ENCODE results near the gene CRACR2B. TPM values are rescaled to one million over a fixed set of nuclear protein-coding genes. Genes with fewer than 3 reads are reported as not detected.

CRACR2B gene
- total and polyA plus RNA-seq, 2 of the 13 experiments (the other 11 are each of a cell fraction or from before 2014, with no cell fraction given), result 14.9 to 21.0 TPM

DNA sequence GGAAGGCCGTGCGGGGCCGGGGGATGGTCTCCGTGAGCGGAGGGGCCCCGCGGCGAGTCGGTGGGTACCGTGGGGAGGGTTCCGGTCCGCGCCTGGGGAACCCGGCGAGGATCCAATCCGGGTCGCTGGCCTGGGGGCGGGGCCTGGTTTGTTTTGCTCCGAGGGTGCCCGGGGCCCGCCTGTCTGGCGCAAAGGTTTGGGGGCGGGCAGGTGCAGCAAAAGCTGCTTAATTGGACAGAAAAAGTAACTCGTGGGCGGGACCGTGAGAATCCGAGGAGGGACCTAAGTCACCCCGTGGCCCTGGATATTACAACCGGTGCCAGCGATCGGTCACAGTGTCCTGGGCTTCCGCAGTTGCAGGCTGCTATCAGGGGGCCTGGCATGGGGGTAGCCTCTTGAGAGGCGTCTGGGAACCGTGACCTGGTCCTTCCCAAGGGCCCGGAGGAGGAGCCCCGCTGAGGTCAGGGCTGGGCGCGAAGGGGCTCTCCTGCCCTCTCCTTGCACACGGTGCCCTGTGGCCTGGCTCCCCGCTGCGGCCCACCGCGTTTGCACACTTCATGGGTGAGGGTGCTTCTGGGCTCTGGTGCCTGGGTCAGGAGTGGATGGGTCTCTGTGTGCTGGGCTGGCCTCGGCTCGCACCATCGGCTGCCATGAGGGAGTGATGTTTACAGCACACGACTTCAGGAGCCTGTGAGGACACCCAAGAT lies 7.6 kb upstream of the CRACR2B start (continued):
- TF ChIP-seq, protein P1, sequence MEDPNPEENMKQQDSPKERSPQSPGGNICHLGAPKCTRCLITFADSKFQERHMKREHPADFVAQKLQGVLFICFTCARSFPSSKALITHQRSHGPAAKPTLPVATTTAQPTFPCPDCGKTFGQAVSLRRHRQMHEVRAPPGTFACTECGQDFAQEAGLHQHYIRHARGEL (CRISPR knock-in tag; IDR thresholded peaks at IDR 0.05), result no peak
- TF ChIP-seq ZNF615 (CRISPR knock-in tag; IDR thresholded peaks at IDR 0.05; ENCODE audit: borderline replicate concordance), result no peak
- TF ChIP-seq TMF1 (CRISPR knock-in tag; IDR thresholded peaks at IDR 0.05; ENCODE audit: low read depth), result no peak
- no peak for TF ChIP-seq PRMT3 (CRISPR knock-in tag; IDR thresholded peaks at IDR 0.05; ENCODE audit: borderline replicate concordance, low read depth)
- peak; percentile 16 for TF ChIP-seq HNRNPLL (IDR thresholded peaks at IDR 0.05; ENCODE audit: low read depth, low read length, poor library complexity, severe bottlenecking)
- TF ChIP-seq NR3C1 (CRISPR knock-in tag; IDR thresholded peaks at IDR 0.05), result no peak
- TF ChIP-seq ZNF138 (CRISPR knock-in tag; IDR thresholded peaks at IDR 0.05; ENCODE audit: low read depth), result no peak
- TF ChIP-seq, protein P2, sequence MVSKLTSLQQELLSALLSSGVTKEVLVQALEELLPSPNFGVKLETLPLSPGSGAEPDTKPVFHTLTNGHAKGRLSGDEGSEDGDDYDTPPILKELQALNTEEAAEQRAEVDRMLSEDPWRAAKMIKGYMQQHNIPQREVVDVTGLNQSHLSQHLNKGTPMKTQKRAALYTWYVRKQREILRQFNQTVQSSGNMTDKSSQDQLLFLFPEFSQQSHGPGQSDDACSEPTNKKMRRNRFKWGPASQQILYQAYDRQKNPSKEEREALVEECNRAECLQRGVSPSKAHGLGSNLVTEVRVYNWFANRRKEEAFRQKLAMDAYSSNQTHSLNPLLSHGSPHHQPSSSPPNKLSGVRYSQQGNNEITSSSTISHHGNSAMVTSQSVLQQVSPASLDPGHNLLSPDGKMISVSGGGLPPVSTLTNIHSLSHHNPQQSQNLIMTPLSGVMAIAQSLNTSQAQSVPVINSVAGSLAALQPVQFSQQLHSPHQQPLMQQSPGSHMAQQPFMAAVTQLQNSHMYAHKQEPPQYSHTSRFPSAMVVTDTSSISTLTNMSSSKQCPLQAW (CRISPR knock-in tag; IDR thresholded peaks at IDR 0.05), result no peak
- no peak for TF ChIP-seq EED (CRISPR knock-in tag; IDR thresholded peaks at IDR 0.05)
- no peak for TF ChIP-seq PLRG1 (conservative IDR thresholded peaks at IDR 0.05)
- no peak for TF ChIP-seq ARID2 (CRISPR knock-in tag; IDR thresholded peaks at IDR 0.05; ENCODE audit: borderline replicate concordance)
- TF ChIP-seq, protein P3, sequence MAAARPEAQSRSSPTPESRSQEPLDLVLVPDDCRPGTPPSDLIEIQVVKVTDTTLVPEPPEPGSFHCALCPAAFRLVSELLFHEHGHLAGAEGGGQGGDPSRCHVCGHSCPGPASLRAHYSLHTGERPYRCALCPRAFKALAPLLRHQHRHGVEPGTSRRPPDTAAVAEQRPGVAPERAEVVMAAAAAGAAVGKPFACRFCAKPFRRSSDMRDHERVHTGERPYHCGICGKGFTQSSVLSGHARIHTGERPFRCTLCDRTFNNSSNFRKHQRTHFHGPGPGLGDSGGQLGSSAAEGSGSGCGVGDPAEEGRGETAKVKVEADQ (CRISPR knock-in tag; IDR thresholded peaks at IDR 0.05; ENCODE audit: borderline replicate concordance), result no peak
- TF ChIP-seq, protein P4, sequence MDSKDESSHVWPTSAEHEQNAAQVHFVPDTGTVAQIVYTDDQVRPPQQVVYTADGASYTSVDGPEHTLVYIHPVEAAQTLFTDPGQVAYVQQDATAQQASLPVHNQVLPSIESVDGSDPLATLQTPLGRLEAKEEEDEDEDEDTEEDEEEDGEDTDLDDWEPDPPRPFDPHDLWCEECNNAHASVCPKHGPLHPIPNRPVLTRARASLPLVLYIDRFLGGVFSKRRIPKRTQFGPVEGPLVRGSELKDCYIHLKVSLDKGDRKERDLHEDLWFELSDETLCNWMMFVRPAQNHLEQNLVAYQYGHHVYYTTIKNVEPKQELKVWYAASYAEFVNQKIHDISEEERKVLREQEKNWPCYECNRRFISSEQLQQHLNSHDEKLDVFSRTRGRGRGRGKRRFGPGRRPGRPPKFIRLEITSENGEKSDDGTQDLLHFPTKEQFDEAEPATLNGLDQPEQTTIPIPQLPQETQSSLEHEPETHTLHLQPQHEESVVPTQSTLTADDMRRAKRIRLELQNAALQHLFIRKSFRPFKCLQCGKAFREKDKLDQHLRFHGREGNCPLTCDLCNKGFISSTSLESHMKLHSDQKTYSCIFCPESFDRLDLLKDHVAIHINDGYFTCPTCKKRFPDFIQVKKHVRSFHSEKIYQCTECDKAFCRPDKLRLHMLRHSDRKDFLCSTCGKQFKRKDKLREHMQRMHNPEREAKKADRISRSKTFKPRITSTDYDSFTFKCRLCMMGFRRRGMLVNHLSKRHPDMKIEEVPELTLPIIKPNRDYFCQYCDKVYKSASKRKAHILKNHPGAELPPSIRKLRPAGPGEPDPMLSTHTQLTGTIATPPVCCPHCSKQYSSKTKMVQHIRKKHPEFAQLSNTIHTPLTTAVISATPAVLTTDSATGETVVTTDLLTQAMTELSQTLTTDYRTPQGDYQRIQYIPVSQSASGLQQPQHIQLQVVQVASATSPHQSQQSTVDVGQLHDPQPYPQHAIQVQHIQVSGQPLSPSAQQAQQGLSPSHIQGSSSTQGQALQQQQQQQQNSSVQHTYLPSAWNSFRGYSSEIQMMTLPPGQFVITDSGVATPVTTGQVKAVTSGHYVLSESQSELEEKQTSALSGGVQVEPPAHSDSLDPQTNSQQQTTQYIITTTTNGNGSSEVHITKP (CRISPR knock-in tag; IDR thresholded peaks at IDR 0.05; ENCODE audit: low read depth), result no peak
- 0 out of 2 replicates have a peak, but pooled peaks have one; percentile 33 for TF ChIP-seq ZNF747 (CRISPR knock-in tag; IDR thresholded peaks at IDR 0.05; ENCODE audit: borderline replicate concordance)
- peak; percentile 45; the same call in 1 of the 2 replicates for TF ChIP-seq POLR2AphosphoS5 (IDR thresholded peaks at IDR 0.05; ENCODE audit: low read depth, low read length)
- no peak for TF ChIP-seq ZKSCAN5 (CRISPR knock-in tag; IDR thresholded peaks at IDR 0.05)
- no peak for TF ChIP-seq CREM (IDR thresholded peaks at IDR 0.05)
- TF ChIP-seq CREM (CRISPR knock-in tag; IDR thresholded peaks at IDR 0.05), result no peak
- TF ChIP-seq GATAD2A (CRISPR knock-in tag; IDR thresholded peaks at IDR 0.05), result no peak
- TF ChIP-seq, protein P5, sequence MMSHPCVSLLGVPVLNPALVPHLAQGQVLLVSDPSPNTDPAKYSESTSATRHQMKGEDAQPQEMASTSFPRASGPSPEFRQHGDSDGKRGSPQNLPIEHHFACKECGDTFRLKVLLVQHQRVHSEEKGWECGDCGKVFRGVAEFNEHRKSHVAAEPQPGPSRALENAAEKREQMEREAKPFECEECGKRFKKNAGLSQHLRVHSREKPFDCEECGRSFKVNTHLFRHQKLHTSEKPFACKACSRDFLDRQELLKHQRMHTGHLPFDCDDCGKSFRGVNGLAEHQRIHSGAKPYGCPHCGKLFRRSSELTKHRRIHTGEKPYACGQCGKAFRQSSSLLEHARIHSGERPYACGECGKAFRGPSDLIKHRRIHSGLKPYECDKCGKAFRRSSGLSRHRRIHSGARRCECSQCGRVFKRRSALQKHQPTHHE (CRISPR knock-in tag; IDR thresholded peaks at IDR 0.05; ENCODE audit: borderline replicate concordance), result no peak
- TF ChIP-seq RCOR2 (CRISPR knock-in tag; IDR thresholded peaks at IDR 0.05), result no peak
- no peak for TF ChIP-seq NFE2L2 (IDR thresholded peaks at IDR 0.05; ENCODE audit: low read length)
- TF ChIP-seq TBP (CRISPR knock-in tag; IDR thresholded peaks at IDR 0.05), result no peak
- no peak for TF ChIP-seq SNRNP70 (IDR thresholded peaks at IDR 0.05; ENCODE audit: low read depth, low read length)

All from HepG2 (cell line).